Measurements from ENCODE around the gene SPRED3. TPM values are rescaled to one million over a fixed set of nuclear protein-coding genes. Genes with fewer than 3 reads are reported as not detected.

The SPRED3 gene
- total and polyA plus RNA-seq, 2 of the 8 experiments (the other 6 are each of a cell fraction or from before 2014, with no cell fraction given): 8.1 to 10.3 TPM

- no peak overlapping the region for H3K56ac ChIP-seq (replicated peaks; ENCODE audit: insufficient read length, low read depth, low read length)
- TF ChIP-seq BRCA1 (IDR thresholded peaks at IDR 0.05; ENCODE audit: low read depth, low read length) (no peak), SIRT6 (IDR thresholded peaks at IDR 0.05; ENCODE audit: low read length) (no peak), RBBP5 (IDR thresholded peaks at IDR 0.05; ENCODE audit: borderline replicate concordance, low read depth, low read length) (no peak), JUN (IDR thresholded peaks at IDR 0.05; ENCODE audit: low read depth, low read length) (no peak), KDM5A (IDR thresholded peaks at IDR 0.05; ENCODE audit: low read length) (no peak), TAF1 (IDR thresholded peaks at IDR 0.05; ENCODE audit: low read depth, low read length) (no peak), ASH2L (IDR thresholded peaks at IDR 0.05; ENCODE audit: low read length) (no peak), KDM1A (IDR thresholded peaks at IDR 0.05; ENCODE audit: borderline replicate concordance, low read length) (no peak), CBX5 (IDR thresholded peaks at IDR 0.05; ENCODE audit: low read depth, low read length) (no peak), RFX5 (IDR thresholded peaks at IDR 0.05; ENCODE audit: borderline replicate concordance, low read depth, low read length) (no peak), NANOG (IDR thresholded peaks at IDR 0.05; ENCODE audit: insufficient read depth, low read depth, low read length, poor library complexity, severe bottlenecking) (no peak), CHD2 (IDR thresholded peaks at IDR 0.05; ENCODE audit: low read length) (no peak), GTF2F1 (IDR thresholded peaks at IDR 0.05; ENCODE audit: borderline replicate concordance, low read depth, low read length) (no peak)
- H3K27ac ChIP-seq (ENCODE audit: low read depth, low read length): no peak overlapping the region
- H3K79me2 ChIP-seq (ENCODE audit: control insufficient read depth in 1 of 2, insufficient read depth in 2 of 2, low read length in 2 of 2): no peaks in the 10 kb centered on the region
- DNase-seq (ENCODE audit: low read depth in 1 of 2, low spot score in 2 of 2): no peak
- no peak overlapping the region for H3K9ac ChIP-seq (replicated peaks in 1 of 4; ENCODE audit: extremely low read depth in 1 of 4, low read depth in 3 of 4, low read length in 3 of 4)
- H2BK20ac ChIP-seq (ENCODE audit: low read length): no peak overlapping the region
- 91% methylated on average over 2 of the region's 2 CpGs; no CpG with 5 or more reads in 1 of the 2 experiments for WGBS, 2 experiments (ENCODE audit: extremely low coverage in 1 of 2, insufficient coverage in 1 of 2, insufficient read length in 1 of 2, insufficient replicate concordance in 2 of 2, low coverage in 1 of 2, low lambda C conversion rate in 2 of 2, missing lambda C conversion rate in 1 of 2)
- H4K91ac ChIP-seq (replicated peaks; ENCODE audit: insufficient read length, low read length): no peak overlapping the region
- no peaks in the 10 kb centered on the region for H3K79me1 ChIP-seq (ENCODE audit: low read depth, low read length)
- H2AFZ ChIP-seq (ENCODE audit: low read length): no peak overlapping the region
- H2BK12ac ChIP-seq (ENCODE audit: low read depth, low read length): no peak overlapping the region
- no peaks in the 10 kb centered on the region for H3K27me3 ChIP-seq (replicated peaks in 1 of 4; ENCODE audit: control insufficient read depth in 3 of 4, extremely low read depth in 1 of 4, insufficient read depth in 3 of 4, low read length in 3 of 4)
- no peak overlapping the region for H2AK5ac ChIP-seq (ENCODE audit: low read depth, low read length)
- peaks cover 3 to 16% (median 6%) of the 10 kb centered on the region in 4 experiments; a peak in 6 of 7 replicates for H3K4me1 ChIP-seq (replicated peaks in 1 of 4; ENCODE audit: control insufficient read depth in 3 of 4, insufficient read depth in 4 of 4, low read length in 3 of 4)
- no peak overlapping the region for H4K8ac ChIP-seq (ENCODE audit: extremely low read depth, insufficient read depth, low read length)
- peaks cover 3 to 19% of the 10 kb centered on the region in 2 experiments for H4K20me1 ChIP-seq (replicated peaks in 1 of 2; ENCODE audit: control insufficient read depth in 1 of 2, insufficient read depth in 2 of 2, low read length in 2 of 2)
- no peaks in the 10 kb centered on the region for H3K9me3 ChIP-seq (ENCODE audit: insufficient read depth in 2 of 2, low read depth in 1 of 2, low read length in 1 of 2)
- no peak overlapping the region for H4K5ac ChIP-seq (ENCODE audit: insufficient read length, low read depth, low read length)
- peaks cover 7% of the 10 kb centered on the region for H3K23me2 ChIP-seq (ENCODE audit: low read depth, low read length)
- no peak overlapping the region for H3K4ac ChIP-seq (replicated peaks; ENCODE audit: insufficient read length, low read depth, low read length)
- H2BK5ac ChIP-seq (ENCODE audit: low read depth, low read length): no peak overlapping the region
- H2BK120ac ChIP-seq (replicated peaks; ENCODE audit: low read depth, low read length): no peak overlapping the region
- no peak overlapping the region for H3K18ac ChIP-seq (ENCODE audit: extremely low read depth, low read length)
- no peak overlapping the region for H3K23ac ChIP-seq (ENCODE audit: insufficient read length)
- no peak overlapping the region for H2BK15ac ChIP-seq (ENCODE audit: low read length)
- FAIRE-seq: no peak
- H3K4me3 ChIP-seq (ENCODE audit: extremely low read depth in 1 of 4, insufficient read depth in 2 of 4, low read depth in 3 of 4, low read length in 4 of 4): no peak overlapping the region
- POLR2A ChIA-PET (ENCODE audit: partially characterized antibody): interaction anchor here (0.5 to 3.0 kb wide), 8 partner anchors 8 to 150 kb away, joined by 3 to 12 read pairs (median 5); partner anchors contain the start of gene PSMD8
- H3K4me2 ChIP-seq (ENCODE audit: insufficient read depth in 1 of 2, low read depth in 2 of 2, low read length in 2 of 2): no peak overlapping the region
- H3K36me3 ChIP-seq (ENCODE audit: control insufficient read depth in 2 of 4, insufficient read depth in 4 of 4, low read length in 3 of 4): peaks cover 14 to 26% (median 23%) of the 10 kb centered on the region in 4 experiments; a peak in 7 of 8 replicates
- H3K14ac ChIP-seq (ENCODE audit: insufficient read length): no peak overlapping the region
- CTCF ChIA-PET (ENCODE audit: partially characterized antibody): interaction anchor here (0.6 to 3.2 kb wide), 13 partner anchors 9 to 394 kb away, joined by 3 to 37 read pairs (median 4); partner anchors contain the start of genes CATSPERG and PSMD8
Measured at GRCh38 chr19:38383743-38384142, 4.8 kb upstream of the SPRED3 start.
